ENCODE results near the gene PCIF1.
"Not testable (repeated sequence)": the region's sequence is repeated elsewhere in the genome, so short reads cannot be mapped to it uniquely, and the experiment has no call there.

Gene PCIF1

GRCh38 chr20:45934586-45935415 lies at the start of gene PCIF1:
Gene PCIF1, plus strand, starts transcription at chr20:45934683. Its CDS starts 4,317 bp downstream, at chr20:45939000.
- peak; percentile 98 for DNase-seq

GRCh38 chr20:45886590-45887345 lies 47.7 kb upstream of the PCIF1 start:
- no peak for DNase-seq

GRCh38 chr20:45887346-45887715 lies 47.2 kb upstream of the PCIF1 start, which contains the start of gene SPATA25:
Gene SPATA25, minus strand, starts transcription at chr20:45887622. Its CDS starts 32 bp downstream, at chr20:45887590.
- no peak for DNase-seq

- no peak for DNase-seq
These were observed 45.8 kb upstream of the PCIF1 start for GRCh38 chr20:45888681-45889080.

DNA sequence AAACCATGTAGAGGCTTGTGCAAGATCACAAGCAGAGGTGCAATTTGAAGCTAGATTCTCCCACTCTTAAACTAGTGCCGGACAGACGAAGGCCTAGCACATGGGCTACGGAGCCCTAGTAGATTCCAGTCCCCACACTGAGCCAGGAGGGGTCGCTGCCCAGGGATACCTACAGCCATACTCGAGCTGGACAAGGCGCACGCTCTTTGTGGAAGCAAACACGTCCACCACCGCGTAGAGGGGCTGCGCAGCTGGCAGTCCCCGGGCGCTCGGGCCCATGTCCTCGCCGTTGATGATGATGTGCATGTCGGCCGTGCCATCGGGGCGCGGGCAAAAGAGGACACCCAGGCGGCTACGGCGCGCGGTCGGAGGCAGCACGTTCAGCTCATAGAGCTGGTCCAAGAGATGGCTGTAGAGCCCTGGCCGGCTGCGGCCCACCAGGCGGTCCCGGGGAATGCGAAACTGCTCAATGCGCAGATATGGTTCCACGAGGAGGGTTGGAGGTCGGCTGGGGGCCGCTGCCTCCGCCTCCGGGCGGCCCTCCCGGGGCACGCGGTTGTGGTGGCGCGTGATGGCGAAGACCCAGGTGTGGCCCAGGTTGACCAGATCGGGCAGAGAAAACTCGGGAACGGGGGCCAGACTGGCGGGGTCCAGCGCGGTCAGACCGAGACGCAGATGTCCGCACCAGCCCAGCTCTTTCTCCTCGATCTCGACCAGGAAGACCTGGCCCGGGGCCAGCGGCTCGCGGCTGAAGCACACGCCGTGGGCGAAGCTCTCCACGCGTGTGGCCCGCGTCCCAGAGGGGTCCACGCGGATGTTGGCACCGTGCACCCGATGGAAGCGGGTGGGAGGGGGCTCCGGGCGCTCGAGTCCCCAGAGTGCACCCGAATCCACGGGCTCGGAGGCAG lies 44.2 kb upstream of the PCIF1 start:
- peak; percentile 41 for DNase-seq

GRCh38 chr20:45890985-45891983 lies 43.2 kb upstream of the PCIF1 start, which contains the start of the genes CTSA and NEURL2:
Gene CTSA, plus strand, starts transcription at chr20:45891335. Its CDS starts 234 bp downstream, at chr20:45891569.
Gene NEURL2, minus strand, starts transcription at chr20:45891208. Its CDS starts 217 bp downstream, at chr20:45890991.
- DNase-seq: peak; percentile 85

GRCh38 chr20:45892049-45892825 lies 42.2 kb upstream of the PCIF1 start:
- DNase-seq: no peak

DNA sequence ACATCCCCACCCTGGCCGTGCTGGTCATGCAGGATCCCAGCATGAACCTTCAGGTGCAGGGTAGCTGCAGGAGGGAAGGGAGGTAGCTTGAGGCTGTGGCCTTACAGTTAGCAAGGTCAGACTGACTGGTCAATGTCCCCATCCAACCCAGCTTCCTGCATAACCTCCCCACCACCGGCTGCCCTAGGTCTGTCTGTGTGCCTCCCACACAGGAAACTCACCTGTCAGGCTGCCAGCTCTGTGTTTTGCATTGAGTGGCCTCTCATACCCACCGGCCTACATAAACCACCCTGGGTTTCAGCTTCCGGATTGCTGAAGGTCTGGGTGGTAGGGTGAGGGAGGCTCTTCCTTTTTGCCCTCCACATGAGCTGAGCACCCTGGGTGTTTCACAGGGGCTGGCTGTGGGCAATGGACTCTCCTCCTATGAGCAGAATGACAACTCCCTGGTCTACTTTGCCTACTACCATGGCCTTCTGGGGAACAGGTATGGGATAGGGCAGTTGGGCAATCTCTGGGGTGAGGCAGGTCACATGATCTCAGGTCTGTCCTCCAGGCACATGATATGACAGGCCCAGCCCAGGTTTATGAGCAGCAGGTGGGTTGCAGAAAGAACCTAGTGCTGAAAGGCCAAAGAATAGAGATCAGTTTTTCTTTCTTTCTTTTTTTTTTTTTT lies 41.5 kb upstream of the PCIF1 start:
- DNase-seq: no peak

GRCh38 chr20:45893831-45894230 lies 40.7 kb upstream of the PCIF1 start:
- DNase-seq: no peak

GRCh38 chr20:45894797-45895196 lies 39.7 kb upstream of the PCIF1 start:
- no peak for DNase-seq

DNA sequence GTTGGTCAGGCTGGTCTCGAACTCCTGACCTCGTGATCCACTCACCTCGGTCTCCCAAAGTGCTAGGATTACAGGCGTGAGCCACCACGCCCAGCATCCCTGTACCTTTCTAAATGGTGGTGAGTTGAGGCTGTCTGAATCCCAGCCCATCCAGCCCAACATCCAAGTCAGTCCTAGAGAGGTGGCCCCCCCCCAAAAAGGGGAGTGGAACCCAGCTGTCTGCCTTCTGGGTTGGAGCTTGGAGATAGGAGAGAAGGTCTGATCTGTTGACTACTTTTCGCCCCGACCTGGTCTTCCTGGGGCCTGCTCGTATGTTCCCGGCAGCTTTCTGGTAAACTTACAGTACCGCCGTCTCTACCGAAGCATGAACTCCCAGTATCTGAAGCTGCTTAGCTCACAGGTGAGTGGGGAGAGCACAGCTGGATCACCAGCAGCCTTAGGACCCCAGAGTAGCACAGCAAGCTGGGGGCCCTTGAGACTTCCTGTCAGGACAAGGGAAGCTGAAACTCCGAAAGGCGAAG lies 37.8 kb upstream of the PCIF1 start:
- no peak for DNase-seq

DNA sequence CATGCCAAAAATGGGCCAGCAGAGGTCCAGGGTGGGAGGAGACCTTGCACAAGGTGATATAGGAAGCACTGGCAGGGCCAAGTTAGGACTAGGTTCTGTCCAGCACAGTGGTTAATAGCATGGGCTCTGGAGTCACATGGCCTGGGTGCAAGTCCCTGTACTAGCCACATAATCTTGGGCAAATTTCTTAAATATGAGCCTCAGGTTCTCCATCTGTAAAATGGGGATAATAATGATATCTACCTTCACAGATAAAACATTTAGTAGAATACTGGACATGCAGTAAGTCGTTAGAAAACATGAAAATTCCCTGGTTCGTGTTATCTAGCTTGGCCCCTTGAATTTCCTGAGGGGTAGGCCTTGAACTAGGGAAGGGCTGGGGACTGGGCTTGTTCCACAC lies 37.2 kb upstream of the PCIF1 start:
- no peak for DNase-seq

DNA sequence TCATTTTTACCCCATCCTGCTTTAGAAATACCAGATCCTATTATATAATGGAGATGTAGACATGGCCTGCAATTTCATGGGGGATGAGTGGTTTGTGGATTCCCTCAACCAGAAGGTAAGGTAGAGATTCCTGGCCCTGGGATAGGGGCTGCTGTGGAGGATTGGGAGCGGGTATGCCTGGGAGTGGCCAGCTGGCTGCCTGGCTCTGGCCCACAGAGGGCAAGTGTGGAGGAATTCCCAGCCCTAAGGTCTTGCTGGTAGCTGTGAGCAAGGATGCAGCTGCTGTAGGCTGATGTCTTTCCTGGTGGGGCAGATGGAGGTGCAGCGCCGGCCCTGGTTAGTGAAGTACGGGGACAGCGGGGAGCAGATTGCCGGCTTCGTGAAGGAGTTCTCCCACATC lies 36.8 kb upstream of the PCIF1 start:
- no peak for DNase-seq

- no peak for DNase-seq
These were observed 36.2 kb upstream of the PCIF1 start for GRCh38 chr20:45898285-45898684.

DNA sequence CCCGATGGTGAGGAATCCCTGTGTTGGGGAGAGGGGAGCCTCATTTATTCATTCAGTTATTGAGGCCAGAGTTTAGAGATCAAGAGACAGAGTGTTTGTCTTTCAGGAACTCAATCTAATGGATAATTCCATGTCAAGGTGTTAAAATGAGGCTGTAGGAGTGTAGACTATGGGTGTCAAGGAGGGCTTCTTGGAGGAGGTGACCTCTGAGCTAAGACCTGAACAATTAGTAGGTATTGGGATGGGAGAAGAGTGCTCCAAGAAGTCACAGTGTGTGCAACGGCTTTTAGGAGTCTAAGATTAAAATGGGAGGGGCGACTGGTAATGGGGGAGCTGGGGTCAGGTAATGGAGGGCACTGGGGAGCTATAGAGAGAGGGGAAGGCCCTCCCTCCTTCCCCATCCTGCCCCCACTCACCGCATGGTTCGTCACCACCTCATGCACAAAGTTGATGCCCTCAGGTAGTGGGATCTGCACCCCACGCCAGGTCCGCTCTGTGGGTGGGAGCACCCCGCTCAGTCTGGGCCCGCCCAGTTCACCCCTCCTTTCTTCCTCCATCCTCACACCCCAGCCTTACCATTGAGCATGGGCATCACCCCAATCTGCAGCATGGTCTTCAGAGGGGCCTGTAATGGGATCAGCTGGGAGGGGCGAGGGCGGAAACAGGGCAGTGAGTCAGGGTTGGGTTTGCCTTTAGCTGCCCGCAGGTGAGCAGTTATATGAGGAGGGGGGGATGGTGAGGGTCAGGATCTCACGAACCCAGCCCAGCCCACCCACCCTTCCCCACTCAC lies 35.2 kb upstream of the PCIF1 start:
- DNase-seq: no peak

- DNase-seq: not testable (repeated sequence)
These were observed 33.2 kb upstream of the PCIF1 start for GRCh38 chr20:45901332-45901731.

GRCh38 chr20:45902199-45902701 lies 32.2 kb upstream of the PCIF1 start:
- no peak for DNase-seq
